TTC549 (cell line): ENCODE results near the gene MST1R.
"Not testable (repeated sequence)": the region's sequence is repeated elsewhere in the genome, so short reads cannot be mapped to it uniquely, and the experiment has no call there.

ENCODE experiments used
- FAIRE-seq: peaks from 2 replicates; lab custom pipeline; 2012; peaks lifted over from hg19 to GRCh38; lab: Jason Lieb, UNC

Gene MST1R

GRCh38 chr3:49911124-49911420 is 7.4 kb upstream of the MST1R start:
- no peak for FAIRE-seq

GRCh38 chr3:49910409-49911123 is 6.9 kb upstream of the MST1R start:
- FAIRE-seq: no peak

- FAIRE-seq: no peak
Observed at GRCh38 chr3:49908373-49909199, 4.9 kb upstream of the MST1R start.

GRCh38 chr3:49906073-49906743 is 2.5 kb upstream of the MST1R start:
- FAIRE-seq: no peak

- FAIRE-seq: not testable (repeated sequence)
Observed at GRCh38 chr3:49904448-49904847, 775 bp upstream of the MST1R start.

- no peak for FAIRE-seq
Observed at GRCh38 chr3:49902511-49903345, 945 bp downstream of the MST1R start.

- no peak for FAIRE-seq
Observed at GRCh38 chr3:49901366-49902339, 2.0 kb downstream of the MST1R start.

GRCh38 chr3:49900491-49901153 is 3.1 kb downstream of the MST1R start:
- FAIRE-seq: no peak

GRCh38 chr3:49899815-49900214 is 3.9 kb downstream of the MST1R start:
- no peak for FAIRE-seq

GRCh38 chr3:49898991-49899390 is 4.7 kb downstream of the MST1R start:
- no peak for FAIRE-seq

- FAIRE-seq: no peak
Observed at GRCh38 chr3:49896345-49896744, 7.3 kb downstream of the MST1R start.

GRCh38 chr3:49895791-49896190 is 7.9 kb downstream of the MST1R start:
- no peak for FAIRE-seq

- no peak for FAIRE-seq
Observed at GRCh38 chr3:49889296-49889695, 14.4 kb downstream of the MST1R start.

GRCh38 chr3:49886922-49887265 is 16.8 kb downstream of the MST1R start:
- FAIRE-seq: no peak

GRCh38 chr3:49883998-49884397 is 19.7 kb downstream of the MST1R start:
- FAIRE-seq: no peak

- FAIRE-seq: no peak
Observed at GRCh38 chr3:49882166-49882565, 21.5 kb downstream of the MST1R start.

GRCh38 chr3:49880581-49881315 is 22.9 kb downstream of the MST1R start:
- no peak for FAIRE-seq

- FAIRE-seq: no peak
Observed at GRCh38 chr3:49879721-49880120, 24.0 kb downstream of the MST1R start.

GRCh38 chr3:49878686-49879085 is 25.0 kb downstream of the MST1R start:
- no peak for FAIRE-seq

GRCh38 chr3:49877716-49878115 is 26.0 kb downstream of the MST1R start:
- FAIRE-seq: no peak
